Stimulated activated CD8-positive, alpha-beta memory T cell treated with anti-CD3 and anti-CD28 coated beads, Interleukin-15, amount 100 ng/mL, for 48 hours (primary cell): ENCODE measurements around the gene SPOCK3.
"Not testable (repeated sequence)": the region's sequence is repeated elsewhere in the genome, so short reads cannot be mapped to it uniquely, and the experiment has no call there.

Source experiments
- DNase-seq, 2 donors: peaks; one replicate each; pipeline ENCODE4 v3.0.0-alpha.2; 2020; ENCODE audit warnings: low read depth in 2 of 2

SPOCK3 gene

GRCh38 chr4:166823848-166824247 lies 410.4 kb downstream of the SPOCK3 start:
- no peak for DNase-seq

GRCh38 chr4:166823126-166823525 lies 411.2 kb downstream of the SPOCK3 start:
- DNase-seq = no peak

GRCh38 chr4:166822386-166822785 lies 411.9 kb downstream of the SPOCK3 start:
- DNase-seq = no peak

- no peak for DNase-seq
Observed at GRCh38 chr4:166816890-166817289, 417.4 kb downstream of the SPOCK3 start.

- no peak for DNase-seq
Observed at GRCh38 chr4:166808380-166808779, 425.9 kb downstream of the SPOCK3 start.

- no peak for DNase-seq
Observed at GRCh38 chr4:166802346-166802745, 431.9 kb downstream of the SPOCK3 start.

- no peak for DNase-seq
Observed at GRCh38 chr4:166798126-166798525, 436.2 kb downstream of the SPOCK3 start.

- DNase-seq = no peak
Observed at GRCh38 chr4:166777760-166778159, 456.5 kb downstream of the SPOCK3 start.

- no peak for DNase-seq
Observed at GRCh38 chr4:166763018-166763417, 471.3 kb downstream of the SPOCK3 start.

GRCh38 chr4:166741742-166742141 lies 492.6 kb downstream of the SPOCK3 start:
- no peak for DNase-seq

GRCh38 chr4:166739215-166739614 lies 495.1 kb downstream of the SPOCK3 start:
- not testable (repeated sequence) for DNase-seq

GRCh38 chr4:166737430-166737829 lies 496.9 kb downstream of the SPOCK3 start:
- no peak for DNase-seq

GRCh38 chr4:166735553-166735952 lies 498.7 kb downstream of the SPOCK3 start:
- DNase-seq = no peak

GRCh38 chr4:166734797-166735196 lies 499.5 kb downstream of the SPOCK3 start:
- DNase-seq = no peak

GRCh38 chr4:166733686-166734085 lies 500.6 kb downstream of the SPOCK3 start:
- no peak for DNase-seq

GRCh38 chr4:166726832-166727231 lies 507.5 kb downstream of the SPOCK3 start:
- no peak for DNase-seq

- no peak for DNase-seq
Observed at GRCh38 chr4:166724369-166724768, 509.9 kb downstream of the SPOCK3 start.

GRCh38 chr4:166723532-166724140 lies 510.7 kb downstream of the SPOCK3 start:
- DNase-seq = no peak

- not testable (repeated sequence) for DNase-seq
Observed at GRCh38 chr4:166715748-166716713, 518.3 kb downstream of the SPOCK3 start.

- DNase-seq = no peak
Observed at GRCh38 chr4:166700592-166700991, 533.7 kb downstream of the SPOCK3 start.

- no peak for DNase-seq
Observed at GRCh38 chr4:166688835-166689234, 545.5 kb downstream of the SPOCK3 start.

GRCh38 chr4:166687828-166688227 lies 546.5 kb downstream of the SPOCK3 start:
- DNase-seq = no peak
